Activated gamma-delta T cell treated with anti-CD3 and anti-CD28 coated beads, Interleukin-2, amount 50 U/mL, for 16 hours (primary cell): ENCODE data around the gene KIZ.

Source experiments
- DNase-seq: peaks from one replicate; pipeline ENCODE4 v3.0.0-alpha.2; 2020; ENCODE audit warnings: low read depth

KIZ gene

GRCh38 chr20:21104921-21105320 is 21.0 kb upstream of the KIZ start:
- no peak for DNase-seq

- no peak for DNase-seq
Observed at GRCh38 chr20:21105429-21106170, 20.3 kb upstream of the KIZ start.

- no peak for DNase-seq
Observed at GRCh38 chr20:21106171-21107017, 19.5 kb upstream of the KIZ start, which contains the start of gene LINC00237. TSS of gene LINC00237 (minus strand) at chr20:21106358.

- no peak for DNase-seq
Observed at GRCh38 chr20:21109144-21109543, 16.7 kb upstream of the KIZ start.

DNA sequence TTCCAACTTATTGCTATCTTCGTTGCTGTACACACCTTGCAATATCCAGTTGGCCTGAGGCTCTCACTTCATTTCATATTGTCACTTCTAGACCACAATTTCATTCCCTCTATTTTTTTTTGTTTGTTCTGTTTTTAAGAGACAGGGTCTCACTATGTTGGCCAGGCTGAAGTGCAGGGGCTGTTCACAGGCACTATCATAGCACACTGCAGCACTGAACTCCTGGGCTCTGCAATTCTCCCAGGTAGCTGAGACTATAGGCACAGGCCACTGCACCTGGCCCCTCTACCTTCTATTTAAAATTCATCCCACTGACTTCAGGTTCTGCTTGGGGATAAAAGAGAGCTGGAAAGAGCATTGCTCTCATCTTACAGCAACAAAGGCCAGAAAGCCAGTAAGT is 15.1 kb upstream of the KIZ start:
- DNase-seq = no peak

DNA sequence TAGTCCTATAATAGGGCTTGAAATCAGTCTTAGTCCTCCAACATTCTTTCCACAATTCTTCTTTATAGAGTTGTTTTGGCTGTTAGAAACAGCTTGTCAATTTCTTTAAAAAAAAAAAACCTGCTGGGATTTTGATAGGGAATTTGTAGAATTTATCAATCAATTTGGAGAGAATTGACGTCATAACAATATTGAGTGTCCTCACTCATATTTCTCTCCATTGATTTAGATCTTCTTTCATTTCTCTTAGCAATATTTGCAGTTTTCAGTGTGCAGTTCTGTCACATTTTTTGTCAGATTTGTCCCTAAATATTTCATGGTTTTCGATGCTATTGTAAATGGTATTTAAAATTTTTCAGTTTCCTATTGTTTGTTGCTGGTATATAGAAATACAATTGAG is 14.5 kb upstream of the KIZ start:
- no peak for DNase-seq

GRCh38 chr20:21113697-21114096 is 12.2 kb upstream of the KIZ start:
- DNase-seq = no peak

DNA sequence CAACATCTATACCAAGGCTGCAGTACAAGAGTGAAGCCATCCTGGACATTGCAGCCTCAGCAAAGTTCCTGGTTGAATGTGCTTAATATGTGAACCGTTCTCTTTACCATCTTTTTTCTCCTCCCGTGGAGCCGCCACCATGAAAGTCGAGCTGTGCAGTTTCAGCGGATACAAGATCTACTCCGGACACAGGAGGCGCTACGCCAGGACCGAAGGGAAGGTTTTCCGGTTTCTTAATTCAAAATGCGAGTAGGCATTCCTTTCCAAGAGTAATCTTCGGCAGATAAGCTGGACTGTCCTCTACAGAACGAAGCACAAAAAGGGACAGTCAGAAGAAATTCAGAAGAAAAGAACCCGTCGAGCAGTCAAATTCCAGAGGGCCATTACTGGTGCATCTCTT is 11.3 kb upstream of the KIZ start:
- no peak for DNase-seq

- DNase-seq = no peak
Observed at GRCh38 chr20:21117521-21117920, 8.4 kb upstream of the KIZ start.

DNA sequence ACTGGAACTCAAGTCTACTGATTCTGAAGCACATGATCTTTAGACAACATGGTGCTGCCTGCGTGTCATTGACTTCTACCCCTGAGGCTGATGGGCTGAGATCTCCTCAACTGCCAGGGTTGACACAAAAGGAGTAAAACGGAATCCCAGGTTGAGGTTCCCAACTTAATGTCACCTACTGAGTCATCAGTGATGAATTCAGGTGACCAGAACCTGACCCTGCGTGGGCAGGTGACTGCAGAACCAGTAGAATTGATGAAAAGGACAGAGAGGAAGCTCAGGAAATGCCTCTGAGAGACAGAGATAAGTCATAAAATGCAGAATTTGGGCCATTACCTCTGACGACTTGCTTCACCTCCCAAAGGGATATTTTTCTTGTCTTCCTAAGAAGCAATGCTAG is 7.7 kb upstream of the KIZ start:
- no peak for DNase-seq

DNA sequence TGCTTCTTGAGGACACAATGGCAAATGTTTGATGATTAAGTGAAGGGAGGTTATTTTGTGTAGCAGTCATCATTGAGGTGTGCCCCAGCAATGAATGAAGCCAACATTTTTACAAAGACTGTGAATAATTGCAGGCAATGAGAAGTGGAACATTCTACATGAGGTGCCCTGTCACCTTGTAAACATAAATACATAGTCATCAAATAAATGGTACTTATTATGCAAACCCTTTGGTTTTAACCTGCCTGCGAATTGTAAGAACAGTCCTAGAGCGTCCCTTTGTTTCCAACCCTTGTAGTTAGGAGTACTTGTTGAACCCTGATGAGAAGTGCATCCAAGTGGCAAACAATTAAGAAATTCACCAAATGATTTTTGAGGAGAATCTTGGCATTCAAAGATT is 7.1 kb upstream of the KIZ start:
- no peak for DNase-seq

- no peak for DNase-seq
Observed at GRCh38 chr20:21124190-21124589, 1.7 kb upstream of the KIZ start.

DNA sequence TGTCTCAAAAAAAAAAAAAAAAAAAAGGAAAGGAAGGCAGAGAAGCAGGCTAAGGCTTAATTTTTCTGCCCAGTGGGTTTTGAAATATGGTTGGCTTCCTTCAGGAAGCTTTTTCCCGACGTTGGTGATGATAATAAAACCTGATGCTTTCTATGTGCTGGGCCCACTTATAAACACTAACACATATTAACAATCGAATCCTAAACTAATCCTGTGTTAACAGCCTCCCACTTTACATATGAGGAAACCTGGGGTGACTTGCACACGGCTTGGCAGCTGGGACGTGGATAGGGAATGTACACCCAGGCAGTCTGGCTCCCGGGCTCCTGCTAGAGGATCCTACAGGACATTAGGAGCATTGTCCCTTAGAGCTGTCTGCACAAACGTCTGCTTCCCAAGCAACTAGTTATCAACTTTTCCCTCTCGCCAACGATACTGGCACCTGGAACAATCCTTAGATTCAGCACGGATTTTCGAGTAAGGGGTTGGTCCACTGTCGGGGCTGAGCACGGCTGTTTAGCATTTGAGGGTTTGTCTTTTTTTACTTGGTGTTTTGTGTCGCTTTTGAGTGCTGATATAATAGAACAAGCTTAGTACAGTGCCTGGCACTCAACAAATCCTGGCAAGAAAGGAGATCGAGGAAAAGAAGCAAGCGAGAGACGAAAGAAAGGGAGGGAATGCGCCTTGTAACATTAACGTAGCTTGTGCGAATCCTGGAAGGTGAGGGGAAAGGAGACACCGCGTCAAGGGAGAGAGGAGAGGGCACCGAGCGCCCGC is 622 bp upstream of the KIZ start:
- no peak for DNase-seq

GRCh38 chr20:21126581-21126870 is 644 bp downstream of the KIZ start:
- DNase-seq = no peak

DNA sequence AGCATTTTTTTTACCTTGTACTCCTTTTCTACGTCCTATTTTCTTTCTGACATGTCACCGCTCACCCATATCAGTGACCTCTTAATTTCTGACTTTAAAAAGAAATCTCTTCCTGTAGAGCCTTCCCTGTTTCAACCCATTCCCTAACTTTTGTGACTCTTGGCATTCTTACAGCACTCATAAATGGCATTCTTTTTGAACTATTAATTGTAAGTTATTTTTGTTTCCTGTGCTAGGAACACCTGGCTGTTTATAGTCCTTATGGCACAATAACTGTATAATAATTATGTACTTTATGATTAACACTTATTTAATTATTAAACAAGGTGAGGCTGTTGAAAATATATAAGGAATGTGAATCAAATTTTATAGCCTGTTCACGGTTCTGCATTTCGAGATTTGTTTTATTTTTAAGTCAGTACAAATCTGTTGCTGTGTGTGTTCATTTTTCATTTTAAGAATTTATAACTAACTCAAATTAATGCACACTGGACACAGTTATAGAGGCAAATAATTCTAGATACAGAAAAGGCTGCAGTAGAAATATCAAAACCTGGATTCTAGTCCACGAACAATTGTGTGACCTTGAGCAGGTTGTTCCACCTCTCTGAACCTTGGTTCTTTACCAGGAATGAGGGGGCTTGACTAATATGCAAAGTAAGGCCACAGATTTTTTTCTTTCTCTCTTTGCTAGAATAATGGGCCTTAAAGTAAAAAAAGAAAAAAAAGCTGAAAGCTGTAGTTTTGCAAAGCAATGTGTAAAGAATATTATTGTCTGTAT is 1.5 kb downstream of the KIZ start:
- DNase-seq = no peak

DNA sequence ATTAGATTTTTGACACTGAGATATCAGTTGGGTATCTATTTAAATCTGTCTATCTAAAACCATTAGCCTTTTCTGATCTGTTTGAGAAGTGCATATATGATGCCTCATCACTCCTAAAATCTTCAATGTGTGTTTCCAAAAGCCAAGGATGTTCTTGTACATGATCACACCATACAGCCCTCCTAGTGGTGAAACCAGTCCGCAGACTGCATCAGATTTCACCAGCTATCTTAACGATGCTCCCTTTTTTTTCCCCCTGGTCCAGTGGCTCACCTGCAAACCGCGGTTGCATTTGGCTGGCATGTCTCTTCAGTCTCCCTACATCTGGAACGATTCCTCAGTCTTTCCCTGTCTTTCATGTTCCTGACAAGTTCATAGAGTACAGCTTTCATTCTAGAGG is 4.0 kb downstream of the KIZ start:
- no peak for DNase-seq

DNA sequence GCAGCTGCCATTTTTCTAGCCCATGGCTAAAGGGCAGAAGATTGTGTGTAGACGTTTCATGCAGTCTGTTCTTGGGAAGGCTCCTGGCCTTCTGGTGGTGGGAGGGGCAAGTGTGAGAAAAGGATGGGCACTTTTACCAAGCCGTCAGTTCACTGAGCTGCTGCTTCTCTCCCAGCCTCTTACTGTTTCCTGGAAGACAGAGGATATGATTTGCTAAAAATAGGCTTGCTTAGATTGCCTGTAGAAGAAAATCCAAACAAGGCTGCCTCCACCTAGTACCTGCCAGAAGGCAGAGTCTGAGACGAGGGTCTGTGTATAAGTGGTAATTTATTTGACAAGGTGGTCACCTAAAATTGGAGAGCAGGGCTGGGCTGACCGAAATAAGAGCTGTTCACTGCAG is 7.5 kb downstream of the KIZ start:
- DNase-seq = no peak

DNA sequence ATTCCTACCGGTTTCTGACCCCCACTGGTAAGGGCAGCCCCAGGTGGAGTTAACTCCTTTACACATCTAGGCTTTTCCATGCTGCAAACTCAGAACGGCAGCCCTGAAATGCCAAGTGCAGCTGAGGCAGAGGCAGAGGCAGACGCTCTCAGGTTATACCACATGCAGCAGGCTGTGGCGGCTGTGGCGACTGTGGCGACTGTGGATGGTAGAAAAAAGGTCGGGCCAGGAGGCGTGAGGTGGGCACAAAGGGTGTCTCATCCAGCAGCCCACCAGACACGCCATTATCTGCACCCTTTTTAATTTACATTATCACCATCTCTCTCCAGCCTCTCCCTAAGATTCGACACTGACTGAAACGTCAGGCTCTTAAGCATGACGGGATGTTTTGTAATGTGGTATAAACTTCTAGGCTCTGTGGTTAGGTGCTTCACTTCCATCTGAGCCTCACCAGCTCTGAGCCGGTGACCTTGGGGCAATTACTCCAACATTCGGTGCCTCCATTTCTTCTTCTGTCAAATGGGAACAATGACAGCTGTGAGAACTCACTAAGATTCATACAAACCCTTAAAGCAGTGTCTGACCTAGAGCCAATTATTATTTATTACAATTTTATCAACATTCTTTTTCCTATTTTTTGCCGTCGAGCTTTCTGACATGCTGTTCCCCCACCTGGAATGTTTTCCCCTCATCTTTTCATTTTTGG is 8.2 kb downstream of the KIZ start:
- DNase-seq = no peak

DNA sequence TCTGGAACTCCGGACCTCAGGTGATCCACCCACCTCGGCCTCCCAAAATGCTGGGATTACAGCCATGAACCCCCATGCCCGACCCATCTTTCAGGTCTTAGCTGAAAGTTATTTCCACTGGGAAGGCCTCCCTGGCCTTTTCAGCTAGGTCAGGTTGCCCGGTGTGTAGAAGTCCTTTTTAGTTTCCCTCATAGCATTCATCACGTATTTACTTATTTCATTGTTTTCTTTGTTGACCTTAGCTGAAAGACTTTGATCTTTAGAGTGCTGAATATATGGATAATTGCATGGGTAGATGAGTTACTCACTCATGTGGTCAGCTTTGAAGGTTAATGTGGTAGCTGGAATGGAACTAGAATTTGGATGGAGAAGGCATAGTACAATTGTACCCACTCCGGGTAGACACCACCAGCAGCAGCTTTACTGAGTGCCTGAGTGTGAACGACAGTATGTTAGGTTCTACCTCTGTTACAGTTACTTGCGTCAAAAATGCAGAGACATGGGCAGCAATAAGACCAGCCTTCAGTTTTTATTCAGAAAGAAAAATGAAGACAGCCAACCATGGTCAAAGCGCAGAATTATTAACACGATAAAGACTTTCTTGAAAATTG is 9.1 kb downstream of the KIZ start:
- DNase-seq = no peak

GRCh38 chr20:21136015-21136732 is 10.3 kb downstream of the KIZ start:
- no peak for DNase-seq
